GM23248 (cell line): ENCODE data around the gene SYT13.

Source experiments
- EZH2 ChIP-seq: fragments of 200-600 bp; sonication (generic); IDR thresholded peaks from 2 replicates; pipeline ENCODE4 v1.6.1; 2018; ENCODE audit warnings: antibody characterized with exemption, mild to moderate bottlenecking; ENCODE audit not compliant: insufficient read depth, poor library complexity, severe bottlenecking
- EZH2phosphoT487 ChIP-seq: fragments of 200-600 bp; sonication (generic); IDR thresholded peaks from 2 replicates; pipeline ENCODE4 v1.6.1; 2018; ENCODE audit warnings: antibody characterized with exemption, moderate library complexity, mild to moderate bottlenecking, low read depth; ENCODE audit not compliant: insufficient read depth

DNA sequence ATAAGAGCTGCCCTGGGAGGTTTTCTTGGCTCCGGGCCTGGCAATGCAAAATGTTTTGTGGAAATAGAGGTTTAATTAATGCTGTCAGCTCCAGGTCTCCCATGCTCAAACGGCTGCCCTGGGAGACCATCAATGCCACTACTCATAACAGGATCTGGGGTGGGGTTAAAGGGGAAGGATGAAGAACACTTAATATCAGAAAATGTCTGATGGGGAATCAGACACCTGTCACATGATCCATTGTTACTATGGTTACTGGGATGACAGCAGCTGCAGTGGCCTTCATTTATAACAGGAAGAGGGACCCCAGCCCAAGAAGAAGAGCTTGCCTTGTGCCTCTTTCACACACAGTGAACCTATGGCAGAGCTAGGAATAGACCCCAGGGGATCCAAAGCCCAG, 2.2 kb upstream of the SYT13 start:
- TF ChIP-seq EZH2 (no peak), EZH2phosphoT487 (no peak)
